ENCODE measurements around the gene SPAG16.

SPAG16 gene

DNA sequence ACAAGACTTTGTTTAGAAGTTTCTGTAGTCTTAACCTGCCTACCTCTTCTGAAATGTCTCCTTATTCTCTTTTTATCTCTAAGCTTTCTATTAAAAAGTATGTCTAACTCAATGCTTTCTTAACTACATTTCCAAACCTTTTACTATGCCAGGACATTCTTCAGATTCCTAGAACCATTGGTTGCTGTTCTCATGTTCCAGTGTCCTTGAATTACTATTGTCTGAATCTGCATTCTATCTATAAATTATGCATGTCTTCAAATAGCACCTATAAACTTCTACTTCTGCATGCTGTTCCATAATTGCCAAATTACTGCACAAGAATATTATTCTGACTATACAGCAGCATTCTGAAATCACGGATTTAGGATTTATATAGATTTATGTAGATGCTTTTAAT lies 960.6 kb downstream of the SPAG16 start:
- Histone ChIP-seq H3K4me2 (ENCODE audit: low read depth, low read length, poor library complexity, severe bottlenecking) (no peak overlapping the region), H2AFZ (ENCODE audit: low read depth, low read length, severe bottlenecking) (no peak overlapping the region), H3K36me3 (ENCODE audit: low read length) (no peaks in the 10 kb centered on the region), H3K4me3 (ENCODE audit: insufficient read depth, low read length, poor library complexity, severe bottlenecking) (no peak overlapping the region), H3K79me2 (ENCODE audit: insufficient read depth, low read length) (no peaks in the 10 kb centered on the region), H3K27ac (ENCODE audit: low read depth, low read length) (no peak overlapping the region), H3K9me3 (ENCODE audit: insufficient read depth, low read length) (no peaks in the 10 kb centered on the region), H3K9ac (ENCODE audit: low read length) (no peak overlapping the region), H4K20me1 (ENCODE audit: low read depth, low read length) (no peaks in the 10 kb centered on the region), H3K27me3 (ENCODE audit: low read length) (no peaks in the 10 kb centered on the region), H3K9me2 (replicated peaks; ENCODE audit: insufficient read depth, low read length) (no peaks in the 10 kb centered on the region), H3F3A (ENCODE audit: insufficient read depth) (no peaks in the 10 kb centered on the region)
- no peak for TF ChIP-seq EZH2phosphoT487 (conservative IDR thresholded peaks at IDR 0.05; ENCODE audit: low read length)
- TF ChIP-seq, protein P1, sequence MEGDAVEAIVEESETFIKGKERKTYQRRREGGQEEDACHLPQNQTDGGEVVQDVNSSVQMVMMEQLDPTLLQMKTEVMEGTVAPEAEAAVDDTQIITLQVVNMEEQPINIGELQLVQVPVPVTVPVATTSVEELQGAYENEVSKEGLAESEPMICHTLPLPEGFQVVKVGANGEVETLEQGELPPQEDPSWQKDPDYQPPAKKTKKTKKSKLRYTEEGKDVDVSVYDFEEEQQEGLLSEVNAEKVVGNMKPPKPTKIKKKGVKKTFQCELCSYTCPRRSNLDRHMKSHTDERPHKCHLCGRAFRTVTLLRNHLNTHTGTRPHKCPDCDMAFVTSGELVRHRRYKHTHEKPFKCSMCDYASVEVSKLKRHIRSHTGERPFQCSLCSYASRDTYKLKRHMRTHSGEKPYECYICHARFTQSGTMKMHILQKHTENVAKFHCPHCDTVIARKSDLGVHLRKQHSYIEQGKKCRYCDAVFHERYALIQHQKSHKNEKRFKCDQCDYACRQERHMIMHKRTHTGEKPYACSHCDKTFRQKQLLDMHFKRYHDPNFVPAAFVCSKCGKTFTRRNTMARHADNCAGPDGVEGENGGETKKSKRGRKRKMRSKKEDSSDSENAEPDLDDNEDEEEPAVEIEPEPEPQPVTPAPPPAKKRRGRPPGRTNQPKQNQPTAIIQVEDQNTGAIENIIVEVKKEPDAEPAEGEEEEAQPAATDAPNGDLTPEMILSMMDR (IDR thresholded peaks at IDR 0.05; ENCODE audit: insufficient read depth, low read length, poor library complexity, severe bottlenecking) = no peak

DNA sequence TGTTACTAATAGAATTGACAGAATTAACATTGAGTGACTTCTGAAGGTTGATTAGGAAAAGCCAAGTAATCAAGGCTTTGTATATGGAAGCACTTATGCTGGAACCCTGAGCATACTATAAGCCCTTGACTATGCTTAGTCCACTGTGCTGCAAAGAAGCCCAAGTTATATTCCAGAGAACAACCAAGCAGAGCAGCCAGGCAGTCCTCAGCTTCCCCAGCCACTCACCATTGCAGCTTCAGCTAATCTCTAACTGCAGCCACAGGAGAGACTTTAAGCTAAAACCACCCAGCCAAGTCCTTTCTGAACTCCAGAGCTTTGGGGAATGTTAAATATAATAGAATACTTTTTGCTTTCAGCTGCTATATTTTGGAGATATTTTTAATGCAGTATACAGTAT lies 962.2 kb downstream of the SPAG16 start:
- Histone ChIP-seq H3K9me2 (replicated peaks; ENCODE audit: insufficient read depth, low read length) (no peaks in the 10 kb centered on the region), H3K4me3 (ENCODE audit: insufficient read depth, low read length, poor library complexity, severe bottlenecking) (no peak overlapping the region)
- no peak for TF ChIP-seq EZH2phosphoT487 (conservative IDR thresholded peaks at IDR 0.05; ENCODE audit: low read length)
- TF ChIP-seq, protein P1 (IDR thresholded peaks at IDR 0.05; ENCODE audit: insufficient read depth, low read length, poor library complexity, severe bottlenecking) = no peak

DNA sequence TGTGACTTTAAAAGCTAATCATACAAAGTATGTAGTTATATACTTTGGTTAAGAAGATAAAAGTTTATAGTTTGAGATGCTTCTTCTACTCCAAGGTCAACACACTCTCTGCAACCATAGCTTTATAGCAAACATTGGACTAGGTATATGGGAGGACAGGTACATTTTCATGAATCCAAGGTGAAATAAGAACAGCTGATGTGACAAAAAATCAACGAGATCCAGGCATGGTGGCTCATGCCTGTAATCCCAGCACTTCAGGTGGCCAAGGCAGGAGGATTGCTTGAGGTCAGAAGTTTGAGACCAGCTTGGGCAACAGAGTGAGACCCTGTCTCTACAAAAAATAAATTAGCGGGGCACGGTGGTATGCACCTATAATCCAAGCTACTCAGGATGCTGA lies 963.3 kb downstream of the SPAG16 start:
- Histone ChIP-seq H3K9me3 (ENCODE audit: insufficient read depth, low read length) (no peaks in the 10 kb centered on the region), H3K27ac (ENCODE audit: low read depth, low read length) (no peak overlapping the region), H2AFZ (ENCODE audit: low read depth, low read length, severe bottlenecking) (no peak overlapping the region), H3K4me2 (ENCODE audit: low read depth, low read length, poor library complexity, severe bottlenecking) (no peak overlapping the region), H4K20me1 (ENCODE audit: low read depth, low read length) (no peaks in the 10 kb centered on the region), H3K9me2 (replicated peaks; ENCODE audit: insufficient read depth, low read length) (no peaks in the 10 kb centered on the region), H3F3A (ENCODE audit: insufficient read depth) (no peaks in the 10 kb centered on the region), H3K27me3 (ENCODE audit: low read length) (no peaks in the 10 kb centered on the region), H3K36me3 (ENCODE audit: low read length) (no peaks in the 10 kb centered on the region), H3K9ac (ENCODE audit: low read length) (no peak overlapping the region), H3K79me2 (ENCODE audit: insufficient read depth, low read length) (no peaks in the 10 kb centered on the region), H3K4me3 (ENCODE audit: insufficient read depth, low read length, poor library complexity, severe bottlenecking) (no peak overlapping the region)
- no peak for TF ChIP-seq EZH2phosphoT487 (conservative IDR thresholded peaks at IDR 0.05; ENCODE audit: low read length)
- TF ChIP-seq, protein P1 (IDR thresholded peaks at IDR 0.05; ENCODE audit: insufficient read depth, low read length, poor library complexity, severe bottlenecking) = no peak

More for the DNA sequence above, 962.2 kb downstream of the SPAG16 start:
- Histone ChIP-seq H3K4me2 (ENCODE audit: low read depth, low read length, poor library complexity, severe bottlenecking) (no peak overlapping the region), H3K36me3 (ENCODE audit: low read length) (no peaks in the 10 kb centered on the region), H3K9me3 (ENCODE audit: insufficient read depth, low read length) (no peaks in the 10 kb centered on the region), H3K27me3 (ENCODE audit: low read length) (no peaks in the 10 kb centered on the region), H3F3A (ENCODE audit: insufficient read depth) (no peaks in the 10 kb centered on the region), H2AFZ (ENCODE audit: low read depth, low read length, severe bottlenecking) (no peak overlapping the region), H4K20me1 (ENCODE audit: low read depth, low read length) (no peaks in the 10 kb centered on the region), H3K27ac (ENCODE audit: low read depth, low read length) (no peak overlapping the region), H3K9ac (ENCODE audit: low read length) (no peak overlapping the region), H3K79me2 (ENCODE audit: insufficient read depth, low read length) (no peaks in the 10 kb centered on the region)
